B cell (primary cell): Measurements from ENCODE around the gene GUCY1B1.

Experiments
- EZH2 ChIP-seq: IDR thresholded peaks from 2 replicates; pipeline ENCODE4 v1.6.1; 2012; ENCODE audit warnings: borderline replicate concordance, low read depth, mild to moderate bottlenecking, moderate library complexity, low read length; ENCODE audit not compliant: insufficient read depth, poor library complexity, severe bottlenecking
- TF ChIP-seq, protein P1 (sequence below): fragments of 200-600 bp; IDR thresholded peaks from one replicate; pipeline ENCODE4 v1.8.0; 2022; ENCODE audit warnings: antibody characterized with exemption, mild to moderate bottlenecking

GRCh38 chr4:155711556-155711955 is 47.3 kb upstream of the GUCY1B1 start:
- TF ChIP-seq EZH2: no peak
- TF ChIP-seq, protein P1, sequence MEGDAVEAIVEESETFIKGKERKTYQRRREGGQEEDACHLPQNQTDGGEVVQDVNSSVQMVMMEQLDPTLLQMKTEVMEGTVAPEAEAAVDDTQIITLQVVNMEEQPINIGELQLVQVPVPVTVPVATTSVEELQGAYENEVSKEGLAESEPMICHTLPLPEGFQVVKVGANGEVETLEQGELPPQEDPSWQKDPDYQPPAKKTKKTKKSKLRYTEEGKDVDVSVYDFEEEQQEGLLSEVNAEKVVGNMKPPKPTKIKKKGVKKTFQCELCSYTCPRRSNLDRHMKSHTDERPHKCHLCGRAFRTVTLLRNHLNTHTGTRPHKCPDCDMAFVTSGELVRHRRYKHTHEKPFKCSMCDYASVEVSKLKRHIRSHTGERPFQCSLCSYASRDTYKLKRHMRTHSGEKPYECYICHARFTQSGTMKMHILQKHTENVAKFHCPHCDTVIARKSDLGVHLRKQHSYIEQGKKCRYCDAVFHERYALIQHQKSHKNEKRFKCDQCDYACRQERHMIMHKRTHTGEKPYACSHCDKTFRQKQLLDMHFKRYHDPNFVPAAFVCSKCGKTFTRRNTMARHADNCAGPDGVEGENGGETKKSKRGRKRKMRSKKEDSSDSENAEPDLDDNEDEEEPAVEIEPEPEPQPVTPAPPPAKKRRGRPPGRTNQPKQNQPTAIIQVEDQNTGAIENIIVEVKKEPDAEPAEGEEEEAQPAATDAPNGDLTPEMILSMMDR: no peak
